H9 (cell line): ENCODE measurements around the gene SLC7A6. TPM values are rescaled to one million over a fixed set of nuclear protein-coding genes. Genes with fewer than 3 reads are reported as not detected.

Experiments
- DNase-seq: peaks from one replicate; pipeline ENCODE4 v3.0.0-alpha.2; 2017
- H2AFZ ChIP-seq: one replicate; pipeline ENCODE4 v1.6.1; 2013; ENCODE audit warnings: mild to moderate bottlenecking, low read length, control low read depth, moderate library complexity
- H2AK5ac ChIP-seq: 2 replicates; pipeline ENCODE4 v1.6.1; 2013; ENCODE audit warnings: low read length, control low read depth, mixed read lengths; ENCODE audit not compliant: insufficient read length
- H2BK120ac ChIP-seq: one replicate; pipeline ENCODE4 v1.6.1; 2013; ENCODE audit warnings: low read depth, mild to moderate bottlenecking, low read length, control low read depth, inconsistent platforms; ENCODE audit not compliant: poor library complexity, severe bottlenecking
- H2BK12ac ChIP-seq: 2 replicates; pipeline ENCODE4 v1.6.1; 2013; ENCODE audit warnings: low read length, control low read depth, mixed read lengths, low read depth; ENCODE audit not compliant: insufficient read length
- H2BK15ac ChIP-seq: 2 replicates; pipeline ENCODE4 v1.6.1; 2013; ENCODE audit warnings: low read depth, low read length, control low read depth
- H2BK20ac ChIP-seq: one replicate; pipeline ENCODE4 v1.6.1; 2013; ENCODE audit warnings: low read depth, mild to moderate bottlenecking, low read length, control low read depth, inconsistent platforms; ENCODE audit not compliant: poor library complexity, severe bottlenecking
- H2BK5ac ChIP-seq: 2 replicates; pipeline ENCODE4 v1.6.1; 2013; ENCODE audit warnings: low read length, control low read depth, mixed read lengths; ENCODE audit not compliant: insufficient read length
- H3K14ac ChIP-seq: 2 replicates; pipeline ENCODE4 v1.6.1; 2013; ENCODE audit warnings: low read length, control low read depth; ENCODE audit not compliant: insufficient read depth
- H3K18ac ChIP-seq: 2 replicates; pipeline ENCODE4 v1.6.1; 2013; ENCODE audit warnings: low read depth, mild to moderate bottlenecking, mixed read lengths, low read length, control low read depth; ENCODE audit not compliant: insufficient read length
- H3K23ac ChIP-seq: 2 replicates; pipeline ENCODE4 v1.6.1; 2013; ENCODE audit warnings: low read length, control low read depth, mixed read lengths, low read depth; ENCODE audit not compliant: insufficient read length
- H3K23me2 ChIP-seq: 2 replicates; pipeline ENCODE4 v1.6.1; 2013; ENCODE audit warnings: low read depth, mild to moderate bottlenecking, mixed read lengths, low read length, control low read depth; ENCODE audit not compliant: insufficient read length, poor library complexity, severe bottlenecking
- H3K27ac ChIP-seq: 2 replicates; pipeline ENCODE4 v1.5.1; 2013; ENCODE audit warnings: low read length, control low read depth, mixed read lengths, low read depth; ENCODE audit not compliant: insufficient read length
- H3K27me3 ChIP-seq: 2 replicates; pipeline ENCODE4 v1.6.1; 2013; ENCODE audit warnings: low read length, control low read depth, inconsistent platforms; ENCODE audit not compliant: insufficient read depth
- H3K4ac ChIP-seq: 2 replicates; pipeline ENCODE4 v1.6.1; 2013; ENCODE audit warnings: low read depth, mild to moderate bottlenecking, control low read depth, inconsistent platforms, low read length, moderate library complexity
- H3K4me1 ChIP-seq: 2 replicates; pipeline ENCODE4 v1.6.1; 2013; ENCODE audit warnings: low read length, control low read depth, inconsistent platforms; ENCODE audit not compliant: insufficient read depth
- H3K4me2 ChIP-seq: 2 replicates; pipeline ENCODE4 v1.6.1; 2013; ENCODE audit warnings: low read length, control low read depth, mixed read lengths; ENCODE audit not compliant: insufficient read length, insufficient read depth
- H3K56ac ChIP-seq: 2 replicates; pipeline ENCODE4 v1.6.1; 2013; ENCODE audit warnings: low read depth, mild to moderate bottlenecking, mixed read lengths, low read length, control low read depth; ENCODE audit not compliant: insufficient read length
- H3K79me1 ChIP-seq: 2 replicates; pipeline ENCODE4 v1.6.1; 2013; ENCODE audit warnings: low read depth, mild to moderate bottlenecking, moderate library complexity, low read length, control low read depth, inconsistent platforms; ENCODE audit not compliant: insufficient read depth, poor library complexity, severe bottlenecking
- H3K79me2 ChIP-seq: 2 replicates; pipeline ENCODE4 v1.6.1; 2013; ENCODE audit warnings: low read length, control low read depth, inconsistent platforms; ENCODE audit not compliant: insufficient read depth
- H3K9ac ChIP-seq: 2 replicates; pipeline ENCODE4 v1.6.1; 2013; ENCODE audit warnings: low read length, control low read depth, mixed read lengths; ENCODE audit not compliant: insufficient read length; ENCODE audit errors: extremely low read depth
- H3K9me3 ChIP-seq: one replicate; pipeline ENCODE4 v1.6.1; 2013; ENCODE audit warnings: low read depth, low read length, inconsistent platforms; ENCODE audit not compliant: control insufficient read depth
- H3T11ph ChIP-seq: one replicate; pipeline ENCODE4 v1.6.1; 2013; ENCODE audit warnings: mild to moderate bottlenecking, low read length, control low read depth, inconsistent platforms
- H4K20me1 ChIP-seq: one replicate; pipeline ENCODE4 v1.6.1; 2013; ENCODE audit not compliant: control insufficient read depth, insufficient read length, insufficient read depth
- H4K5ac ChIP-seq: 2 replicates; pipeline ENCODE4 v1.6.1; 2013; ENCODE audit warnings: low read depth, mild to moderate bottlenecking, mixed read lengths, low read length, control low read depth; ENCODE audit not compliant: insufficient read length
- H4K8ac ChIP-seq: replicated peaks from 2 replicates; pipeline ENCODE4 v1.6.1; 2013; ENCODE audit warnings: low read length, control low read depth, mixed read lengths, low read depth; ENCODE audit not compliant: insufficient read length
- H4K91ac ChIP-seq: 2 replicates; pipeline ENCODE4 v1.6.1; 2013; ENCODE audit warnings: low read depth, mild to moderate bottlenecking, moderate library complexity, mixed read lengths, low read length, control low read depth; ENCODE audit not compliant: insufficient read length
- H3K27ac Mint-ChIP-seq, 3 experiments: 2 replicates in 2 of 3; 3 replicates in 1 of 3; pipeline ENCODE4 v1.8.0; 2020 to 2021; ENCODE audit warnings: mixed read lengths in 3 of 3, mild to moderate bottlenecking in 1 of 3, moderate library complexity in 1 of 3
- H3K27me3 Mint-ChIP-seq: 2 replicates; pipeline ENCODE4 v1.8.0; 2021; ENCODE audit warnings: low read depth, mild to moderate bottlenecking, moderate library complexity, mixed read lengths
- H3K36me3 Mint-ChIP-seq, 3 experiments: 2 replicates in 2 of 3; 3 replicates in 1 of 3; pipeline ENCODE4 v1.8.0; 2020 to 2021; ENCODE audit warnings: low read depth in 3 of 3, mixed read lengths in 3 of 3; ENCODE audit not compliant: insufficient read depth in 1 of 3
- H3K4me1 Mint-ChIP-seq, 2 experiments: 2 replicates each; pipeline ENCODE4 v1.8.0; 2020; ENCODE audit warnings: mixed read lengths in 2 of 2
- H3K4me3 Mint-ChIP-seq, 2 experiments: 2 replicates in 1 of 2; 3 replicates in 1 of 2; pipeline ENCODE4 v1.8.0; 2020 to 2021; ENCODE audit warnings: mild to moderate bottlenecking in 2 of 2, mixed read lengths in 2 of 2, moderate library complexity in 1 of 2
- H3K9me3 Mint-ChIP-seq, 2 experiments: 2 replicates in 1 of 2; 3 replicates in 1 of 2; pipeline ENCODE4 v1.8.0; 2020; ENCODE audit warnings: mild to moderate bottlenecking in 2 of 2, mixed read lengths in 2 of 2, moderate library complexity in 1 of 2
- CTCF ChIP-seq: fragments of 200-600 bp; sonication (generic); conservative IDR thresholded peaks from 3 replicates; pipeline ENCODE4 v1.8.0; 2021; ENCODE audit warnings: antibody characterized with exemption, mild to moderate bottlenecking
- WGBS: extraction: QIAGEN DNeasy Blood & Tissue Kit; methylation state at CpG from one replicate; pipeline ENCODE4 v1.1.7; 2013; ENCODE audit warnings: missing lambda C conversion rate, low lambda C conversion rate, mixed read lengths; ENCODE audit not compliant: insufficient read length; ENCODE audit errors: extremely low coverage; 5-methylcytosine and 5-hydroxymethylcytosine counted together
- total RNA-seq: library from RNA; stranded (reverse); gene quantifications from 2 replicates; pipeline ENCODE4 v1.2.1, GENCODE V29; 2021

Gene SLC7A6
- total RNA-seq, 1 experiment from 2014 or later: 21.1 TPM

GRCh38 chr16:68242926-68243858, 21.1 kb upstream of the SLC7A6 start:
- H3K9ac ChIP-seq: no peak overlapping the region
- Mint-ChIP-seq H3K4me1 (peaks cover 21 to 23% of the 10 kb centered on the region in 2 experiments), H3K27me3 (peaks cover 22% of the 10 kb centered on the region), H3K36me3 (no peaks in the 10 kb centered on the region), H3K27ac (no peak overlapping the region), H3K4me3 (peak overlapping the region in 1 of 2 experiments; percentile 88; a peak in 3 of 5 replicates), H3K9me3 (no peaks in the 10 kb centered on the region; a peak in 1 of 5 replicates)
- no peak overlapping the region for H3T11ph ChIP-seq
- no peak for TF ChIP-seq CTCF
- H3K27me3 ChIP-seq: no peaks in the 10 kb centered on the region; the same call in 1 of the 2 replicates
- no peak overlapping the region for H2BK12ac ChIP-seq
- H3K23me2 ChIP-seq: peaks cover 16% of the 10 kb centered on the region
- no peak overlapping the region for H2BK5ac ChIP-seq
- H3K56ac ChIP-seq: no peak overlapping the region
- no peak overlapping the region for H4K91ac ChIP-seq
- H2AK5ac ChIP-seq: no peak overlapping the region
- WGBS: no CpG with 5 or more reads among the region's 9 CpGs
- no peak overlapping the region for H4K5ac ChIP-seq
- H3K18ac ChIP-seq: no peak overlapping the region
- no peak overlapping the region for H3K27ac ChIP-seq
- no peak overlapping the region for H2BK20ac ChIP-seq
- no peaks in the 10 kb centered on the region for H3K79me1 ChIP-seq
- no peak overlapping the region for H4K8ac ChIP-seq
- DNase-seq: no peak
- H3K79me2 ChIP-seq: no peaks in the 10 kb centered on the region
- no peak overlapping the region for H2BK15ac ChIP-seq
- no peaks in the 10 kb centered on the region for H4K20me1 ChIP-seq
- H3K4me2 ChIP-seq: no peak overlapping the region
- H3K14ac ChIP-seq: no peak overlapping the region
- H3K4ac ChIP-seq: no peak overlapping the region
- no peak overlapping the region for H2AFZ ChIP-seq
- H3K9me3 ChIP-seq: no peaks in the 10 kb centered on the region
- no peak overlapping the region for H3K23ac ChIP-seq
- H2BK120ac ChIP-seq: no peak overlapping the region
- no peaks in the 10 kb centered on the region for H3K4me1 ChIP-seq
